Endometrial microvascular endothelial cells (primary cell): ENCODE results near the gene PEX16. TPM values are rescaled to one million over a fixed set of nuclear protein-coding genes. Genes with fewer than 3 reads are reported as not detected.

Experiments
- in situ Hi-C: cut with HindIII; loops from 2 replicates; pipeline ENCODE4 v1.10.0; 2017; ENCODE audit warnings: low sequenced_read_pairs, low pct_unique_long_range_greater_than_20kb; ENCODE audit errors: inconsistent ontology term
- total RNA-seq: library from RNA; depleted of rRNA; stranded (reverse); fragments of >200 nt; gene quantifications from one replicate; pipeline ENCODE4 v1.2.3, GENCODE V29; 2015; ENCODE audit errors: inconsistent ontology term

Gene PEX16
- total RNA-seq, 1 donor from 2014 or later, result 30.8 TPM

DNA sequence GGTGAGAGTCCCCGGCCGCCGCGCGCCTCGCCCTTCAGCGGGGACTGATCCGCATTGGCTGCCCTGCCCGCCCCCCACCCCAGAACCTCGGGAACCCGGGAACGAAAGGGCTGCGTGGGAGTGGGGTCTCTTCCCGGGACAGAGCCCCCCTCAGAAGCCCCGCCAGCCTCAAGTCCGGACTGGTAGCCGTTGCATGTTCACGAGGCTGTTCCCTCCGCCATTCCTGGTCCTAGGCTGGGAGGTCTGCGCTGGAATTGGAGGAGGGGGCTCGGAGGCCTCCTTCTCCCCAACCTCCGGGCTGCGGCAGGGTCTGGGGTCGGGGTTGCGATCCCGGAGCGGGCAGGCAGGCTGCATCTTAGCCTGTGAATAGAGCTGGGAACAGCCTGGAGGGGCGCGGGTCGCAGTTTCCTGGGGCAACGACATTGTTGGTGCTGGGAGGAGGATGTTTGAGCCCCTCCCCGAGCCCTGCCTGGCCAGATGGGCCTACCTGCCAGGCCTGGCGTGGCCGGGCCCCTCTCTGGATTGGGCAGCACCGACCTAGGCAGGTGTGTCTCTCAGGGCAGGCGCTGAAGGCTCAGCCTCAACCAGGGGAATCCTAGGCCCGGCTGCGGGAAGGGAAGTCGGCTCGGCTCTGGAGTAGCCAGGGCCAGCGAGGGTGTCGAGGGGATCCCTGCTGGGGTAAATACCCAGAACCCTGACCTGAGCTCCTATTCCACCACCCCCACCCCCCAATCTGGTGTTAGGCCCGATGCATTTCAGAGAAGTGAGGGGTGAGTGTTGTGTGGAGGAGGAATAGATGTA, 31.6 kb downstream of the PEX16 start:
- in situ Hi-C loops, result no loop called here

DNA sequence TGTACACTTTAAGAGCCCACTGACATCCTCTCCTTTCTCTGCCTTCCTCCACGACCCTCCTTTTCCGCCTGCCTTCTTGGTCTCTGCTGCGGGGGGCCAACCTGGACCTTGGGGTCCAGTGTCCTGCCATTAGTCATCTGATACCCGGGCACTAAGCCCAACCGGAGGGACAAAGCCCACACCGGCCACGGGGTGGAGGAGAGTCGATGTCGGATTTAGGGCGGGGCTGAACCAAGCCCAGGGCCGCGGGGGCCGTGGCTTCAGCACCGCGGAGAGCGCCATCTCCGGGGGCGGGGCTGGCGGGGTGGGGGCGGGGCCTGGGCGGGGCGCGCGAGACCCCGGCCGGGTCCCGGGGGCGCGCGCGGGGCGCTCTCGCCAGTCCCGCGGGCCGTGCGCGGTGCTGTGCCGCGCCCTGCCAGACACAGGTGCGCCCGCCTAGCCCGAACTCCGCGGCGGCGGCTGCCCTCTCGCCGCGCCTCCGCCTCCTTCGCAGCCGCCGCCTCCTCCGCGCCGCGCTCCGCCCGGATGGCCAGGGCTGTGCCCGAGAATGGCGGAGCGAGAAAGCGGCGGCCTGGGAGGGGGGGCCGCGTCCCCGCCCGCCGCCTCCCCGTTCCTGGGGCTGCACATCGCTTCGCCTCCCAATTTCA, 32.3 kb downstream of the PEX16 start, which contains the start of gene MAPK8IP1:
Gene MAPK8IP1 (plus strand): TSS at position 378 of the 647 bp plus-strand sequence. CDS start 170 bp downstream, at position 548.
- in situ Hi-C loops, result no loop called here

GRCh38 chr11:45884596-45885185, 33.0 kb downstream of the PEX16 start:
- in situ Hi-C loops, result no loop called here

GRCh38 chr11:45881708-45882368, 35.8 kb downstream of the PEX16 start:
- in situ Hi-C loops, result no loop called here

GRCh38 chr11:45880772-45881570, 36.7 kb downstream of the PEX16 start:
- in situ Hi-C loops, result no loop called here

DNA sequence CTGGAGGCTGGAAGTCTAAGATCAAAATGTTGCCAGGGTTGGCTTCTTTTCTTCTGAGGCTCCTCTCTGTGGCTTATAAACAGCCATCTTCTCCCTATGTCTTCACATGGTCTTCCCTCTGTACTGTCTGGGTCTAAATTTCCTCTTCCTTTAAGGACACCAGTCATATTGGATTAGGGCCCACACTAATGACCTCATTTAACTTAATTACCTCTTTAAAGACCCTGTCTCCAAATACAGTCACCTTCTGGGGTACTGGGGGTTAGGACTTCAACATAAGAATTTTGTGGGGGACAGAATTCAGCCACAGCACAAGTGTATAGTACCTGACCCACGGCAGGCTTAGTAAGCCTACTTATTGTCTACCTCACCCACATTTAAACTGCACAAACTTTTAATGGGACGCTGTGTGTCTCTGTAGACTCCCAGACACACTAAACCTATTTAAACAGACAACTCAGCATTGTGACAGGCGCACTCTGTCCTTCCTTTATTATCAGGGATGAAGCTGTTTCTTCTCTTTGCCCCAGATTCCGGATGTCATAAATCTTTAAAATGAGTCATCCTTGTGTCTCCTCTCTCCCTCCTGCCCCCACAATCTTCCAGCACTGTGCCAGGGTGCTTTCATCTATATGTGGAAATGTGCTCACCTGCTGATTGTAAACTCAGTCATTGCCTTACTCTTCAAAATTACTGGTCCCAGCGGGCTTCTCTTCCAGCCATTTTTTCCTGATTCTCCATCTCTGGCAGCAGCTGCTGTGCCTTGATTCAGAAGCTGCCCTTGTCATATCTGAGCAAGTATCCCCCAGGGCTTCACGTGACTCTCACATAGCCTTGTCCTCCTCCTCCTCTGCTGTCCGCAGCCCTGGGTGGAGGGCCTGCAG, 37.6 kb downstream of the PEX16 start:
- in situ Hi-C loops, result no loop called here

GRCh38 chr11:45877845-45878244, 39.8 kb downstream of the PEX16 start:
- in situ Hi-C loops, result no loop called here

DNA sequence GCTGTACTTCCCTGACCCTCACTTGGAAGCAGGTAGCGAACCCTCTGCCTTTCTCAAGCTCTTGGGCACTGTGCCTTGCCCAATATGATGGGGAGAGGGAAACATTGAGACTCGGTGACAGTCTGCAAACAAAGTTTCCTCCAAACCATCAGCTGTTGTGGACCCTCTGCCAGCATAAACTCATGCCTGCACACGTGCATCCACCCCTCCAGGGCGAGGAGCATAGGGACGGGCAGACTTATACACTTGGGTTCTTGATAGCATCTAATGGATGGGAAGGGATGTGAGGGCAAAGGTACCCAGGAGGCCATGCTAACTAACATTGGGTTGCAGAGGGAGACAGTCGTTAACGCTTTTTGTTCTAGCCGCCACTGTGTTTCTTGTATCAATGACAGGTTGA, 40.5 kb downstream of the PEX16 start:
- in situ Hi-C loops, result no loop called here

GRCh38 chr11:45876401-45876800, 41.3 kb downstream of the PEX16 start:
- in situ Hi-C loops, result no loop called here

DNA sequence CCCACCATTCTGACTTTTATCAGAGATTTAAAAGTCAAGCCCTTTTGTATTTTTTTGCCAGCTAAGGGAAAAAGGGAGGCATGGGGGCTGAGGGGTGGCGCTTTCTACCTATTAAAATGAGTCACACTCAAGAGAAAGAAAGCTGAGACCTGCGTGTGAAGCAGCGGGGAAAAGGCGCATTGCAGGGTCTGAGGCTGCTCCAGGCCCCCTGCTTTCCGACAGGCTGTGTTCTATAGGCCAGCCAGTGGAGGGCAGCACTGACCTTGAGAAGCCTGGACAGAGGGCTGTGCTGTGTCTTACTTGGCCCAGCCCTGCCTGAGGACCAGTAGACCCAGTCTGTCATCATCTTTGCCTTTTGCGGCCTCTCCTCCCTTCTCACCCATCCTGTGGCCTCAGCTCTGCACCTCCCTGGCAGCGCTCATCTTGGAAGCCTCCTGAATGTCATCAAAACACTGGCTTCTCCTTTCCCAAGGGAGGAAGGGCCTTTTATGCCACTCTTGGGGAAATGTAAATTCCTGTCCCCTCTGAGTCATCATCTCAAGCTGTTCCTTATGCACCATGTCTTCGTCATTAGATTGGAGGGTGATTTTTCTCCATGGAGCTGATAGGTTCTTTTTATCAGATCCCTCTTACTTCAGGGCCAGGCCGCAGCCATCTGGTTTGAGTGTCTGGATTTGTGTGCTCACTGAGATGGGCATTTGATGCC, 44.9 kb downstream of the PEX16 start:
- in situ Hi-C loops, result no loop called here

- in situ Hi-C loops, result no loop called here
These were observed 46.0 kb downstream of the PEX16 start for GRCh38 chr11:45871638-45872037.

DNA sequence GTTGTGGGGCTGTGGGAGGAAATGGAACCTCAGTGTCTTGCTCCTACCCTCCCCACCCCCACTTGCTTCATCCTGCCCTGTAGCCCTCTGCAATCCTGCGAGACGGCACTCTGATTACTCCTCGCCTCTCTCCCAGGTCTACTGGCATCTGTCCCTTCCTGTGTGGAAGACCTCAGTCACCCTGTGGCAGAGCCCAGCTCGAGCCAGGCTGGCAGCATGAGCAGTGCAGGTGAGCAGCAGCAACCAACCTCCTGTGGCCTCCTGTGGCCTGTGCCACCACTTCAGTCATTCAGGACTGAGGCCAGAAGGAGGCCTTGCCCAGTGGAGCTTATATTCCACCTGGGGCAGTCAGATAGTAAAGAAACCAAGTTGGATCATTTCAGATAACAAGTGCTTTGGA, 47.0 kb downstream of the PEX16 start:
- in situ Hi-C loops, result no loop called here

- in situ Hi-C loops, result no loop called here
These were observed 48.1 kb downstream of the PEX16 start for GRCh38 chr11:45869551-45869950.

DNA sequence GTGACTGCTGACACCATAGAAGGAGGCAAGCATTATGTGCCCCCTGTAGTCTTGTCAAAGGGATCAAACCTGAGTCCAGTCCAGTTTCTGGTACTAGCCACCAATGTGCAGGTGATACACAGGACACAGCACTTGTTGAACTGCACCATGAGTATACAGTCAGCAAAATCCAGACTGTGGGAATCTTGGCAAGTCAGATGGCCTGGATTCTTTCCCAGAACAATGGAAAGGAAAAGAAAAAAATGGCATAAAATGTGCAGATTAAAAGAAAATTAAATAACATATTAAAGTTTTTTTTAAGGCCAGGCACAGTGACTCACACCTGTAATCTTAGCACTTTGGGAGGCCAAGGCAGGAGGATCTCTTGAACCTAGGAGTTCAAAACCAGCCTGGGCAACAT, 53.6 kb downstream of the PEX16 start:
- in situ Hi-C loops, result no loop called here

DNA sequence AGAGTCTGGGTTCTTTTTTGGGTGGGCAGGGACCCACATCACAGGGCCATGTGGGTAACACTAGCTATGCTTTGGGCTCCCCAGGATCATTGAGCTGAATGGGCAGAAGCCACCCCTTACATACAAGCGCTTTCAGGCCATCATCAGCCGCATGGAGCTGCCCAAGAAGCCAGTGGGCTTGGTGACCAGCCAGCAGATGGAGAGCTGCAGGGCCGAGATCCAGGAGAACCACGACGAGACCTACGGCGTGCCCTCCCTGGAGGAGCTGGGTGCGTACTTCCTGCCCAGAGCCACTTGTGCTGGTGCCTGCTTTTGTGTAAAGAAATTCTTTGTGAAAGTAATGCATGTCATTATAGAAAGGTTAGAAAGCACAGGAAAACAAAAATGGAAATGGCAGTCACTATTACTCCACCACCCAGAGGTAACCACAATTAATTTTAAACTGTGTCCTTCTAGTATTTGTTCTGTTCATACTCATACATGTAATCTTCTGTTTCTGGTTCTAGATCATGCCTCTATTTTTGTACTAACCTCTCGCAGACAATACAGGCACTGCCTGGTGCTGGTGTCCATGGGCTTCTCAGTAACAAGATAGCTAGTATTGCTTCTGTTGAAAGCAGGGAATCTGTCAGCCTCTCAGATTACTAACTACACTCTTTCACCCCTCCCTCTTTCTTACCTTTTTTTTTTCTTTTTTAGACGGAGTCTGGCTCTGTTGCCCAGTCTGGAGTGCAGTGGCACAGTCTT, 56.7 kb downstream of the PEX16 start:
- in situ Hi-C loops, result no loop called here

DNA sequence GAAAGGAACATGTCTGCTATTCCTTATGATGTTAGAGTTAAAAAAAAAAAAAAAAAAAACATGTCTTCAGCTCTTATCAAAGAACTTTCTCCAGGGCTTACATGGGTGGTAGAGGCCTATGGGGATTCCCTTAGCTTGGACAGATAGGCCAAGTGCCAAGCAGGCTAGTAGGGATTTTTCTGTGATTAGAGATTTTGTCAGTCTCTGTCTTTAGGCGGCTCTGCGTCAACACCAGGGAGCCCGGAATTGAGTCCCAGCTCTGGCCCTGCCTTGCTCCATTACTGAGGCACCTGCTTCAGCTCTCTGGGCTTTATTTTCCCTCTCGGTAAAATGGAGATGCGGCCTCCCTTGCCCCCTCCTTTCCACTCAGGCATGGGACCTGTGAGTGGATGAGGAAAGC, 57.3 kb downstream of the PEX16 start:
- in situ Hi-C loops, result no loop called here
